Measurements from ENCODE around the gene NAE1. TPM values are rescaled to one million over a fixed set of nuclear protein-coding genes. Genes with fewer than 3 reads are reported as not detected.
A peak's percentile ranks its signal among the peaks of the same experiment; 100 is the strongest.
"Not testable (repeated sequence)": the region's sequence is repeated elsewhere in the genome, so short reads cannot be mapped to it uniquely, and the experiment has no call there.

Gene NAE1
- 10 to 100 TPM; 45.7 to 53.2 TPM for total RNA-seq
- long read RNA-seq, transcript NAE1-201 (20 exons, 1,837 nt): major isoform, 50 of 64 reads
- long read RNA-seq, partial matches to known transcripts: 3 of 64 reads
- long read RNA-seq, other reads (novel, unspliced or antisense): 9 of 64 reads

DNA sequence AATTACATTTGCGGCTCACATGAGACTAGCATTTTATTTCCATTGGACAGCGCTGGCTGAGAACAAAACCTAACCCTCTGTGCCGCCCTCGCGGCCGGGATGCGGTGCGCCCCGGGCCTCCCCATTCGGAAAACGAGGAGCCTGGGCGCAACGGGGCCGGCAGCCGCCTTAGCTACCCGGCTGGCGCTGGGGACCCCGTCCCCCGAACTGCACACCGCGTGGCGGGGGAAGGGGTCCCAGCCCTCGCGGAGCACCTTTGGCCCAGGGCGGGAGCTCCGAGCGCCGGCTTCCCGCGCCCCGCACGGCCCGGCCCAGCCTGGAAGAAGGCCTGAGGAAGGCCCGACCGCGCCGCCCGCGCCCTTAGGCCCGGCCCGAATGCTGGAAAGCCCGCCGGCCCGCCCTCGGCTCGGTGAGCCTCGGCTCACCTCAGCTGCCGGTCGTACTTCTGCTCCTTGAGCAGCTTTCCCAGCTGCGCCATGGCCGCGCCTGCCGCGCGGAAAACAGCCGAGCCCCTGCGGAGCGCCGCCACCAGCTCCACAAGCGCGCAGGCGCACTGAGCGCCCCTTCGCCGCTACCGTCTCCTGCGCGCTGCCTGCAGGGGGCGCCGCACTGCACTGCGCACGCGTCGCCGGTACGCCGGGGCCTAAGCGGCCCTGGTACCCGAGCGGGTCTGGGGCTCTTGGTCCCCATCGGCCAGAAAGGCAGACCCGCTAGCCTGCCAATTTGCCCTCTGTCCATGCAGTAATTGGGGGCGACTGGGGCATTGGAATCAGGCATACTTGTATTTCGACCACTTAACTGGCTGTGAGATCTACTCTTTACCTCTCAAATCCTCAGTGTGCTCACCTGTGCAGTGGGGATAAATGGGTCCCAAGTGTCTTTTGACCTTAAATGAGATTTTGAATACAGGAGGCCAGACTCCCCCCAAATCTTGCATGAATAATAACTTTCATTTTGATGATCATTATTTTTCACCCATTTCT lies at the start of gene NAE1:
Gene NAE1 (minus strand): TSS at position 555 of the 983 bp plus-strand sequence. CDS start 77 bp downstream, at position 478.
- DNase-seq: peak; percentile 72 to 91
- intact Hi-C loops (cut with DNase I, micrococcal nuclease): loop anchor here in 1 of 2 donors (5.0 kb wide), 1 partner anchor 37 kb away; no protein-coding TSS in a partner anchor
- peak; percentile 90 for ATAC-seq

DNA sequence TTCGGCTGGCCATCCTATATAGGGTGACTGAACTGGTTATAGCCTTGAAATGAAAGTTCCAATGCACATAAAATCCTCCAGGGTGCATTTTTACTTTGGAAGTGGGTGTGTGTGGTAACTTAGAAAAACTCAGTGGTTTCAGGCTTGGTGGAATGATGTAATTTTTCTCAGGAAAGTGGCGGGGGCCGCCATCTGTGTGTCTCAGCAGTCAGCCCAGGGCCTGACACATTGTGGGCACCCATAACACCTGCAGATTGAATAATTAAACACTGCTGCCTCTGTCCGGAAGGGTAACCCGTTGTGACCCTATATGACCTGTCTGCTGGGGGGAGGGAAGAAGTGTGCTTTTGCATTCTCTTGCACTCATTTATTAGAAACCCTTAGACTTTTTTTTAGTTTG lies 47.3 kb upstream of the NAE1 start:
- intact Hi-C loops (cut with DNase I, micrococcal nuclease): no loop called here
- no peak for ATAC-seq
- no peak for DNase-seq

DNA sequence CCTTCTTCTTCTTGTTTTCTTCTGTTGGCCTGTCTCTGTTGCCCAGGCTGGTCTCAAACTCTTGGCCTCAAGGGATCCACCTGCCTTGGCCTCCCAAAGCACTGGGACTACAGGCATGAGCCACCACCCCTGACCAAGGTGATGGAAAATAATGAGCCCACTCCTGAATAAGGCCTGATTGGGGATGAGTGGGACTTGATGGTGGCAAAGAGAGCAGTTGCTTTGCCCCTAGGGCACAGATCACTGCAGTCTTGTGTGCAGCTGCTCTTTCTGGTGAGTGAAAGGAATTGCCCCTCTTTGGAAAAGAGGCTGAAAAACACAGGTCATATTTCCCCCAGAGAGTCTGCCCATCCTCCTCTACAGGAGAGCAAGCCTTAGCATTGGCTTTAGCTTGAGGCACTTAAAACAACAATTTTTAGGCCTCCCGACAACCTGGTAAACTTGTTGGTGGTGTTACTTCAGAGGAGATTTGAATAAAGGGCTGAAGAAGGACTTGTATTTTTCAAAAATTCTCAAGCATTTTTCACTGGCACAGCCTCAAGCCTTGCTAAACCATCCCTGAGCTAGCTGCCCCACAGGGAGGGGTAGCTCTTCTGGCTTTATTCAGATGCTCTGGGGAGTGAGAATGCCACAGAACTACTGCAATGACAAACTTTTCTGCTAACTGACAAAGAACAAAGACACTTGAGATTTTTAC lies 43.5 kb upstream of the NAE1 start:
- DNase-seq (no peak), ATAC-seq (no peak)
- intact Hi-C loops (cut with DNase I, micrococcal nuclease): no loop called here

DNA sequence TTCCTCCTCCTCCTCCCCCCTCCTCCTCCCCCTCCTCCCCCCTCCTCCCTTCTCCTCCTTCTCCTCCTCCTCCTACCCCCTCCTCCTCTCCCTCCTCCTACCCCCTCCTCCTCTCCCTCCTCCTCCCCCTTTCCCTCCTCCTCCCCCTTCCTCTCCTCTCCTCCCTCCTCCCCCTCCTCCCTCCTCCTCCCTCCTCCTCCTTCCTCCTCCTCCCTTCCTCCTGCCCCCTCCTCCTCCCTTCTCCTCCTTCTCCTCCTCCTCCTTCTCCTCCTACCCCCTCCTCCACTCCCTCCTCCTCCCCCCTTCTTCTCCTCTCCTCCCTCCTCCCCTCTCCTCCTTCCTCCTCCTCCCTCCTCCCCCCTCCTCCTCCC lies 42.9 kb upstream of the NAE1 start:
- intact Hi-C loops (cut with DNase I, micrococcal nuclease): no loop called here
- ATAC-seq: no peak
- DNase-seq: no peak

DNA sequence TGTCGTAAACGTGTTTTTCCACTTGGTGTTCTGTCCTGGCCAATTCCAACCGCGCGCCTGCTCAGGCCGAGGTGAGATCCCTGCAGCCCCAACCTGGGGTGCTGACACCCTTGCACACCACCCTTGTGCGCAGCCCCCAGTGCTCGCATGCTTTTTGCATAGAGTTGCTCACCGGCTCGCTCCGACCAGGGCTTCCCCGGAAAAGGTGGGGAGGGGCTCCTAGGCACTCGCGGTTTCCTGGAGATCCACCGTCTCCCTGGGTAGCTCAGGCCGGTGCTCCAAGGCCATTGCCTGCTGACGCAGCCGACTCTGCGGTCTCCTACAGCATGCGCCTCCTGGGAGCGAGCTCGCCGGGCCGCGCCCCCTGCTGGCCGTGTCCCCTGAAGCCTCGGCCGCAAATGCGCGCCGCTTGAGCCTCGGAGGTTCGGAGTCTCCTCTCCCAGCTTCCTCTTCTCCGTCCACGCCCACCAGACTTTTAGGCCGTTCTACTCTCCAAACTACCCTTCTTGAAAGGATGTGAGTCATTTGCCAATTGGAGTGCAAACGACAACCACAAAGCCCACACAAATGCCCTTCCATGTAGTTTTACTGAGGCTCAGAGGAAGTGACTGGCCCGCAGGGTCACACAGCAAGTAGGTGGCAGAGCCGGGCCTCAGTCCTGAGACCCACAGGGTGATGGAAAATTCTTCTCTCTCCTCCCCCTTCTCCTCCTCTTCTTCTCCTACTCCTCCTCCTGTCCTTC lies 42.3 kb upstream of the NAE1 start:
- intact Hi-C loops (cut with DNase I, micrococcal nuclease): no loop called here
- peak; percentile 71 for ATAC-seq
- peak; percentile 90 to 95 for DNase-seq

DNA sequence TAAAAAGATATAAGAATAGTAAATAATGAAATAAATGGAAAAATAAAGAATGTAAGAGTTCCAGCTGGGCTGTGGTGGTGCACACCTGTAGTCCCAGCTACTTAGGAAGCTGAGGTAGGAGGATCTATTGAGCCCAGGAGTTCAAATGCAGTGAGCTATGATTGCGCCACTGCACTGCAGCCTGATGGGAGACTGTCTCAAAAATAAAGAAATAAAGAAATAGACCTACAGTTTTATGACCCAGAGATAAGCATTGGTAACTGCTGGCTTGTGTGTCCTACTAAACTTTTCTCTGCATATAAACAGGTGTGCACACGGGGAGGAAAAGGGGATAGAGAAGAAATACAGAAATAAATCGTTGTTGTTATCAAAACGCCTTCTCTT lies 41.8 kb upstream of the NAE1 start:
- peak in 1 of 2 donors; percentile 23 for DNase-seq
- ATAC-seq: peak; percentile 36
- intact Hi-C loops (cut with DNase I, micrococcal nuclease): no loop called here

DNA sequence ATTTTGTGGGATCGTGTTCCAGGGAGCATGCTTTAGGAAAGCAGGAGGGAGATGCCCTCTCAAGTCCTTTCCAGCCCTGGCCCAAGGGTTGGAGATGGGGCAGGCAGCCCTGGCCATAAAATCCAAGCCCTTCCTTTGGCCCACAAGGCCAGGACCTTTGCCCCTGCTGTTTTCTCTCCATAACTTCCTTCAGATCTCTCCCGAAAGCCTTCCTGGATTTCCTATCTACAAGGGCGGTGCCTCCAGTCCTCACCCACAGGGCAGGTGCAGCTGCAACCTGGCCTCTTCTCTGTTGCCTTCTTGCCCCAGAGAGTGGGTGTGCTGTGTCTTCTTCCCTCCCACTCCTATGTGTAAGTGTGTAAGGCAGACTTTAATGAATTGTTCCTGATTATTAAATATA lies 41.1 kb upstream of the NAE1 start:
- ATAC-seq (peak; percentile 76), DNase-seq (peak; percentile 77 to 86)
- intact Hi-C loops (cut with DNase I, micrococcal nuclease): no loop called here

DNA sequence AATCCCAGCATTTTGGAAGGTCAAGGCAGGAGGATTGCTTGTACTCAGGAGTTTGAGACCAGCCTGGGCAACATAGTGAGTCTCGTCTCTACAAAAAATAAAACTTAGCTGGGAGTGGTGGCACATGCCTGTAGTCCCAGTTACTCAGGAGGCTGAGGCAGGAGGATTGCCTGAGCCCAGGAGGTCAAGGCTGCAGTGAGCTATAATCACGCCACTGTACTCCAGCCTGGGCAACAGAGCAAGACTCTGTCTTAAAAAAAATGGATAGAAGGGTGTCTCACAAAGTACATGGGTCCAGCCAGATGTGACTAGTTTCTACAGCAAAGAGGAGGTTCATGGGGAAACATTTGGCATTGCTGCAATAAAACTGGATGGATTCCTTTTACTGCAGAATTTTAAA lies 40.6 kb upstream of the NAE1 start:
- peak; percentile 23 for ATAC-seq
- intact Hi-C loops (cut with DNase I, micrococcal nuclease); DNase-seq: not testable (repeated sequence)

DNA sequence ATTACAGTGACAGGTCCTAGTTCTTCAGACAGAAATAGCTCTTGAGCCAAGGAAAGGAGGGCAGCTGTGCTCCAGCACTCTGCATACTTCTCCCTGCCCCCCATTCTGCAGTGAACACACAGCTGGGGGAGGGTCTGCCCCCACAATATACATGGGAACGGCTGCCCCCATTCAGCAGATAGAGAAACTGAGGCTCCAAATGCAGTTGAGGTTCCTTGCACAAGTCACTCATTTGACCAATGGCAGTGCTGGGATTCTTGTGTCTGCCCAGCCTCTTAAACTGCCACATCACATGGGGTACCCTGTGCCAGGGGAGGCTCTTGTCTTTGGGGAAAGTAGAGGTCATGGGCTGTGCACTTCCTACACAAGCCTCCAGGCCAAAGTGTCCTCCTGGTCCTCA lies 38.6 kb upstream of the NAE1 start:
- DNase-seq (no peak), ATAC-seq (no peak)
- intact Hi-C loops (cut with DNase I, micrococcal nuclease): loop anchor here in 1 of 2 donors (5.0 to 10.0 kb wide), 2 partner anchors 37 to 145 kb away; partner anchors contain the start of gene NAE1

DNA sequence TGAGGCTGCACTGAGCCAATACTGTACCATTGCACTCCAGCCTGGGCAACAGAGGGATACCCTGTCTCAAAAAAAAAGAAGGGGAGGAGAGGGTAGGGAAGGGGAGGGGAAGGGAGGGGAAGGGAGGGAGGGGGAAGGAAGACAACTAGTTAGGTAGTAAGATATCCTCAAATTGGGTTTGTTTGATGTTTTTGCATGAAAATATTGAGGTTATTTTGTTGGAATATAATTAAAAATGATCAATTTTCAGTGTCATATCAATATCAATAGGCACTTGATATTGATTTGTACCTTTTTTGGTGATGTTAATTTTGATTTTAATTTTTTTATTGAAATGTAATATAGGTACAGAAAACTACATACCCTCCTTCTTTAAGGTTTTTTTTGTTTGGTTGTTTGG lies 32.9 kb upstream of the NAE1 start:
- intact Hi-C loops (cut with DNase I, micrococcal nuclease): loop anchor here in 1 of 2 donors (10.0 kb wide), 1 partner anchor 139 kb away; no protein-coding TSS in a partner anchor
- DNase-seq: no peak
- ATAC-seq: no peak

DNA sequence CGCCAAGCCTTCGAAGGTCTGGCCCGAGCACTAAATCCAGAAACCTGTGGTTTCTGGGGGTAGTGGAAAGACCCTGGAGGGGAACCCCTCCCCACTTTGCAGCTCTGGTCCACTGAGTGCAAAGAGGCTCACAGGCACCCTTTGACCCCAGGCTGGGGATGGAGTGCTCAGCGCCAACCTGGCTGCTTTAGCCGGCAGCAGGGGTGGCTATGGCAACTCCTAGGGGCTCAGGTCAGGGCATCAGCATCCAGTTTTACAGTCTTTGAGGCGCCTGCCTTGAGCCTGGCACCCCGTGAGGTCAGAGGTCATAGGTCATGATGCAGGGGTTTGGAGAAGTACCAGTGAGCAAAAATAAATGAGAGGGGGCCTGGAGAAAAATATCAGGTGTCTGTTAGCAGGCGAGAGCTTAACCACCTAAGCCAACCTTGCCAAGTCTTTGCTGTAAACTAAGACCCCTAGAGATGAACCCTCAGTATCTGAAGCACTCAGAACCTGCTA lies 31.3 kb upstream of the NAE1 start:
- no peak for DNase-seq
- intact Hi-C loops (cut with DNase I, micrococcal nuclease): loop anchor here in 1 of 2 donors (10.0 kb wide), 1 partner anchor 137 kb away; no protein-coding TSS in a partner anchor
- no peak for ATAC-seq

DNA sequence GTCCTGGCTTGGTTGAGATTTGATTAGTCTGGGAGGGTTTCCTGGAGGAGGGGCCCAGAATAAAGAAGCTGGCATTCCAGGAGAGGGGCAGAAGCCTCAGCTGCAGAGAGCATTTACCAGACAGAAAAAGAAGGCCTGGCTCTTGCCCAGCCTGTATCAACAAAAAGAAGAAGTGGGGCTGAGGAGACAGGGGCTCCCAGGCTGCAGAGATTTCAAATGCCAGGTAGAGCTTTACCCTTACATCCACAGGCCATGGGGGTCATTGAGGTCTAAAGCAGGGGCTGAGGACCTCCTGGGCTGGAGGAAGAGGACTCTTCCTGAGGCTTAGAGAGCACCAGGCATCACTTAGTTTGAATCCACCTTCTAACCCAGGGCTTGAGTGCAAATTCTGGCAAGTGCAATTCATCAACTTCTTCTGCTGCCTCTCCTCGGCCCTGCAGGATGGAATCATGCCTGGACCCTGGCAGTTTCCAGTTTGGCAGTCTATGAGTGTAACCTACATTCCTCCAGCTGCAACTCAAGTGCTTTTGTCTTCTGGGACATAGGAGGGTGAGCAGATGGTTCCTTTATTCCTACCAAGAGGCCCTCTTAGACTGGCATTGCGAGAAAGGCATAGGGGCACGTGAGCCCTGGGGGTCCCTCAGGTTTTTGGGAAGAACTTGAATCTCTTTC lies 28.8 kb upstream of the NAE1 start:
- no peak for ATAC-seq
- DNase-seq: no peak
- intact Hi-C loops (cut with DNase I, micrococcal nuclease): loop anchor here in 1 of 2 donors (10.0 kb wide), 1 partner anchor 135 kb away; no protein-coding TSS in a partner anchor

DNA sequence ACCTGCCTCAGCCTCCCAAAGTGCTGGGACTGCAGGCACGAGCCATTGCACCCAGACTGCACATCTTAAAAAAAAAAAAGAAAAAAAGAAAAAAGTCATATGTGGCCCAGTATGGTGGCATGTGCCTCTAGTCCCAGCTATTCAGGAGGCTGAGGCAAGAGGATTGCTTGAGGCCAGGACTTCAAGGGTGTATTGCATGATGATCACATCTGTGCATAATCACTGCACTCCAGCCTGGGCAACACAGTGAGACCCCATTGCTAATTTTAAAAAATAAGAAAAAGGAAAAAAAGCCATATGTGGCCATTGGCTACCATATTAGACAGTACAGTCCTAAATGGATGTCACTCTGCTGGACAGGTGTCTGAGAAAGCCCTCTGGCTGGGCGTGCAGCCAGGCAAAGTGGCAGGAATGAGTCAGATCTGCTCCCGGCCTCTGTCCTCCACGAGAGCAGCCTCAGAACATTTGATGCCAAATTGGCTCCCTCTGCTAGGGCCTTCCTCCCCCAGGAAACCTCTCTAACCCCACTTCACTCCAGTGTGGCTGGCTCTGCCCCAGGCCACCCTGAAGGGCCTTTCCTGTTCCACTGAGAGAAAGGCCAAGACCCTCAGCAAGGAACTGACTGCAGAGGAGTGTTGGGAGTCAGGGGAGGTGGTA lies 28.1 kb upstream of the NAE1 start:
- intact Hi-C loops (cut with DNase I, micrococcal nuclease): no loop called here
- DNase-seq (peak; percentile 2 to 21), ATAC-seq (peak; percentile 31)

DNA sequence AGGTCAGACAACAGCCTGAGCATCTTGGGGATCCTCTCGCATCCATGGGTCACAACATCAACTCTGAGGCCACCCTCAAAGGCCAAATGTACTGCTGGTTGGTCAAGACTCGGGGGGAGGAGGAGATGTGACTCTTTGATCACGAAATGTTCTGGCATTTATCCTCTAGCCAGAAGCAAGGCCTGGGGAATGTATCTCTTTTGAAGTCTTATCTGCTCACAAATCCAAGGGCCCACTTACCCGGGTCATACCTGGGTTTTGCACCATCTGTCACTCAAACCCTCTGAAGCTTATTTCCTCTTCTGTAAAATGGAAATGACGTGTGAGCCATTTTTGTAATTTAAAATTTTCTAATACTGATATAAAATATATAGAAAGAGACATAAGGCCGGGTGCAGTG lies 26.7 kb upstream of the NAE1 start:
- intact Hi-C loops (cut with DNase I, micrococcal nuclease): no loop called here
- ATAC-seq (no peak), DNase-seq (no peak)

DNA sequence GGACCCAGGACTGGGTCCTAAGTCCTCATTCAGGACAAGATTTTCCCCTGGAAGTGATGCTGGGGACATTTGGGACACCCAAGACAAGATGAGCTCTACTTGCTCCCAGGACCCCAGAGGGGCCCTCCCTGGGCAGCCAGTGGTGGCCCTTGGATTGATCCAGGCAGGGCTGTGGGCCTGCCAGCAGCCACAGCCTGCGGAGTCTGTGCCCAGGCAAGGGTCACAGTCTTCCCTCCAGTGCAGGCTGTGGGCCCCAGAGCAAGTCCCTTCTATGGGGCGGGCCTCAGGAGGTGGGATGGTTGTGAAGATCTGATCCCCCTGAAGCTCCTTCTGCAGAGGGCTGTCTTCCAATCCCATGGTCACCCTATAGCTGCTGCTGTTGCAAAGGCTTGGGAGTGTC lies 26.0 kb upstream of the NAE1 start:
- intact Hi-C loops (cut with DNase I, micrococcal nuclease): no loop called here
- ATAC-seq (no peak), DNase-seq (no peak)

DNA sequence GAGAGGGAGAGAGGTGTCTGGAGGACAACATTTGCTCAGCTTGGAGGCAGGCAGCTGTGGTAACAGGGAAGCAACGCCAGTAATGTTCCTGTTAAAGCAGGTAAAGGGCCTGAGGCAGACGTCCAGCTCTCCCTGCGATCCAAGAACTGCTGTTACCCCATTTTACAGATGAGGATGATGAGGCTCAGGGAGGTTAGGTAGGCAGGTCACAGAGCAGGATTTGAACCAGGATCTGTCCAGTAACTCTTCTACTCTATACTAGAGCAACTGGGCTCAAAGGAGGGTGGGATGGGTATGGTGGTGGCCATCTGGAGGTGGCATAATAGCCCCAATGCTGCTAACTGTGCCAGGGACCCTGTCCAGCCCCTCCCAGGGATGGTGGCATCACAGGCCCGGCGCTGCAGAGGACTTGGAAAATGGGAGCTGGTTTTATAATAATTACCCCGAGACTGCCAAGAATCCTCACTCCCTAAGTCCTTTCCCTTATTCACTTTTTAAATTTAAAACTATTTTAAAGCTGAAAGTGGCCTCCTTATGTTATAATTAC lies 25.5 kb upstream of the NAE1 start:
- intact Hi-C loops (cut with DNase I, micrococcal nuclease): no loop called here
- ATAC-seq (no peak), DNase-seq (no peak)

All from left colon (tissue), 2 donors.